ENCODE data around the gene NSD1. TPM values are rescaled to one million over a fixed set of nuclear protein-coding genes. Genes with fewer than 3 reads are reported as not detected.

The NSD1 gene
- total and polyA plus RNA-seq, 10 of the 15 experiments (the other 5 are each of a cell fraction or from before 2014, with no cell fraction given): 7.0 to 57.9 (median 30.4) TPM

GRCh38 chr5:177095088-177095669, 38.4 kb upstream of the NSD1 start:
- Histone ChIP-seq H3K27me3 (replicated peaks in 1 of 2; ENCODE audit: control insufficient read depth in 2 of 2, insufficient read depth in 2 of 2, low read length in 1 of 2) (no peaks in the 10 kb centered on the region; a peak in 1 of 4 replicates), H3K79me2 (ENCODE audit: control insufficient read depth, insufficient read depth, low read length) (no peaks in the 10 kb centered on the region), H3K9me3 (replicated peaks; ENCODE audit: control insufficient read depth, insufficient read depth, low read length) (no peaks in the 10 kb centered on the region), H3K27ac (ENCODE audit: control insufficient read depth, insufficient read depth) (no peak overlapping the region), H3K9ac (ENCODE audit: control insufficient read depth, insufficient read depth, low read length) (no peak overlapping the region), H2AFZ (ENCODE audit: control insufficient read depth, low read depth, low read length) (no peak overlapping the region), H3K4me2 (ENCODE audit: control insufficient read depth, insufficient read depth) (no peak overlapping the region), H3K36me3 (ENCODE audit: control insufficient read depth in 2 of 2, insufficient read depth in 2 of 2, low read length in 1 of 2) (no peaks in the 10 kb centered on the region), H4K20me1 (ENCODE audit: control insufficient read depth, insufficient read depth) (no peaks in the 10 kb centered on the region), H3K4me3 (no peak overlapping the region), H3K4me1 (ENCODE audit: control insufficient read depth, insufficient read depth, low read length) (no peaks in the 10 kb centered on the region)
- no peak for DNase-seq (ENCODE audit: low read depth, low spot score)
- CTCF ChIA-PET: no interaction called here
- POLR2A ChIA-PET: no interaction called here
- BruUV-seq (replicated peaks): no TSS peak
- in situ Hi-C loops (cut with MboI) (no loop called here), intact Hi-C loops (cut with micrococcal nuclease; ENCODE audit: unreplicated experiment) (no loop called here)
- WGBS (ENCODE audit: insufficient coverage, insufficient replicate concordance, low lambda C conversion rate, missing lambda C conversion rate): 55% methylated on average over 27 of the region's 28 CpGs
- RAD21 ChIA-PET (ENCODE audit: unreplicated experiment): no interaction called here
- SMC1A ChIA-PET (ENCODE audit: uncharacterized antibody, unreplicated experiment): no interaction called here
- TF ChIP-seq, protein P1, sequence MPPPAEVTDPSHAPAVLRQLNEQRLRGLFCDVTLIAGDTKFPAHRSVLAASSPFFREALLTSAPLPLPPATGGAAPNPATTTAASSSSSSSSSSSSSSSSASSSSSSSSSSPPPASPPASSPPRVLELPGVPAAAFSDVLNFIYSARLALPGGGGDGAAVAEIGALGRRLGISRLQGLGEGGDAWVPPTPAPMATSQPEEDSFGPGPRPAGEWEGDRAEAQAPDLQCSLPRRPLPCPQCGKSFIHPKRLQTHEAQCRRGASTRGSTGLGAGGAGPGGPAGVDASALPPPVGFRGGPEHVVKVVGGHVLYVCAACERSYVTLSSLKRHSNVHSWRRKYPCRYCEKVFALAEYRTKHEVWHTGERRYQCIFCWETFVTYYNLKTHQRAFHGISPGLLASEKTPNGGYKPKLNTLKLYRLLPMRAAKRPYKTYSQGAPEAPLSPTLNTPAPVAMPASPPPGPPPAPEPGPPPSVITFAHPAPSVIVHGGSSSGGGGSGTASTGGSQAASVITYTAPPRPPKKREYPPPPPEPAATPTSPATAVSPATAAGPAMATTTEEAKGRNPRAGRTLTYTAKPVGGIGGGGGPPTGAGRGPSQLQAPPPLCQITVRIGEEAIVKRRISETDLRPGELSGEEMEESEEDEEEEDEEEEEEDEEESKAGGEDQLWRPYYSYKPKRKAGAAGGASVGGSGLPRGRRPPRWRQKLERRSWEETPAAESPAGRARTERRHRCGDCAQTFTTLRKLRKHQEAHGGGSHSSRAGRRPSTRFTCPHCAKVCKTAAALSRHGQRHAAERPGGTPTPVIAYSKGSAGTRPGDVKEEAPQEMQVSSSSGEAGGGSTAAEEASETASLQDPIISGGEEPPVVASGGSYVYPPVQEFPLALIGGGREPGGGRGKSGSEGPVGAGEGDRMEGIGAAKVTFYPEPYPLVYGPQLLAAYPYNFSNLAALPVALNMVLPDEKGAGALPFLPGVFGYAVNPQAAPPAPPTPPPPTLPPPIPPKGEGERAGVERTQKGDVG (CRISPR knock-in tag; IDR thresholded peaks at IDR 0.05): no peak
- TF ChIP-seq, protein P2, sequence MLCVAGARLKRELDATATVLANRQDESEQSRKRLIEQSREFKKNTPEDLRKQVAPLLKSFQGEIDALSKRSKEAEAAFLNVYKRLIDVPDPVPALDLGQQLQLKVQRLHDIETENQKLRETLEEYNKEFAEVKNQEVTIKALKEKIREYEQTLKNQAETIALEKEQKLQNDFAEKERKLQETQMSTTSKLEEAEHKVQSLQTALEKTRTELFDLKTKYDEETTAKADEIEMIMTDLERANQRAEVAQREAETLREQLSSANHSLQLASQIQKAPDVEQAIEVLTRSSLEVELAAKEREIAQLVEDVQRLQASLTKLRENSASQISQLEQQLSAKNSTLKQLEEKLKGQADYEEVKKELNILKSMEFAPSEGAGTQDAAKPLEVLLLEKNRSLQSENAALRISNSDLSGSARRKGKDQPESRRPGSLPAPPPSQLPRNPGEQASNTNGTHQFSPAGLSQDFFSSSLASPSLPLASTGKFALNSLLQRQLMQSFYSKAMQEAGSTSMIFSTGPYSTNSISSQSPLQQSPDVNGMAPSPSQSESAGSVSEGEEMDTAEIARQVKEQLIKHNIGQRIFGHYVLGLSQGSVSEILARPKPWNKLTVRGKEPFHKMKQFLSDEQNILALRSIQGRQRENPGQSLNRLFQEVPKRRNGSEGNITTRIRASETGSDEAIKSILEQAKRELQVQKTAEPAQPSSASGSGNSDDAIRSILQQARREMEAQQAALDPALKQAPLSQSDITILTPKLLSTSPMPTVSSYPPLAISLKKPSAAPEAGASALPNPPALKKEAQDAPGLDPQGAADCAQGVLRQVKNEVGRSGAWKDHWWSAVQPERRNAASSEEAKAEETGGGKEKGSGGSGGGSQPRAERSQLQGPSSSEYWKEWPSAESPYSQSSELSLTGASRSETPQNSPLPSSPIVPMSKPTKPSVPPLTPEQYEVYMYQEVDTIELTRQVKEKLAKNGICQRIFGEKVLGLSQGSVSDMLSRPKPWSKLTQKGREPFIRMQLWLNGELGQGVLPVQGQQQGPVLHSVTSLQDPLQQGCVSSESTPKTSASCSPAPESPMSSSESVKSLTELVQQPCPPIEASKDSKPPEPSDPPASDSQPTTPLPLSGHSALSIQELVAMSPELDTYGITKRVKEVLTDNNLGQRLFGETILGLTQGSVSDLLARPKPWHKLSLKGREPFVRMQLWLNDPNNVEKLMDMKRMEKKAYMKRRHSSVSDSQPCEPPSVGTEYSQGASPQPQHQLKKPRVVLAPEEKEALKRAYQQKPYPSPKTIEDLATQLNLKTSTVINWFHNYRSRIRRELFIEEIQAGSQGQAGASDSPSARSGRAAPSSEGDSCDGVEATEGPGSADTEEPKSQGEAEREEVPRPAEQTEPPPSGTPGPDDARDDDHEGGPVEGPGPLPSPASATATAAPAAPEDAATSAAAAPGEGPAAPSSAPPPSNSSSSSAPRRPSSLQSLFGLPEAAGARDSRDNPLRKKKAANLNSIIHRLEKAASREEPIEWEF (IDR thresholded peaks at IDR 0.05; ENCODE audit: insufficient replicate concordance, low read depth, low read length): no peak
- TF ChIP-seq FOS (IDR thresholded peaks at IDR 0.05; ENCODE audit: borderline replicate concordance, extremely low read depth, insufficient read length) (no peak), NFYB (IDR thresholded peaks at IDR 0.05; ENCODE audit: insufficient read depth, low read depth, low read length) (no peak), SP1 (IDR thresholded peaks at IDR 0.05; ENCODE audit: low read depth, low read length) (no peak), NFIC (IDR thresholded peaks at IDR 0.05; ENCODE audit: low read depth, low read length) (no peak), USF2 (IDR thresholded peaks at IDR 0.05; ENCODE audit: borderline replicate concordance, low read depth, low read length) (no peak), PML (IDR thresholded peaks at IDR 0.05; ENCODE audit: low read length) (no peak), JUNB (IDR thresholded peaks at IDR 0.05) (no peak)
- ATAC-seq: no peak
- FAIRE-seq: no peak
